NB4 (cell line): ENCODE results near the gene RFTN1.

ENCODE experiments used
- MAX ChIP-seq: IDR thresholded peaks from 2 replicates; pipeline ENCODE4 v1.6.1; 2011; ENCODE audit warnings: low read depth, low read length
- MYC ChIP-seq: IDR thresholded peaks from 2 replicates; pipeline ENCODE4 v1.6.1; 2011; ENCODE audit warnings: low read depth, low read length
- POLR2A ChIP-seq: IDR thresholded peaks from 2 replicates; pipeline ENCODE4 v1.6.1; 2011; ENCODE audit warnings: mild to moderate bottlenecking; ENCODE audit not compliant: insufficient read length; ENCODE audit errors: extremely low read depth
- TF ChIP-seq, protein P1 (sequence below): IDR thresholded peaks from one replicate; pipeline ENCODE4 v1.5.1; 2012; ENCODE audit warnings: low read depth, low read length

DNA sequence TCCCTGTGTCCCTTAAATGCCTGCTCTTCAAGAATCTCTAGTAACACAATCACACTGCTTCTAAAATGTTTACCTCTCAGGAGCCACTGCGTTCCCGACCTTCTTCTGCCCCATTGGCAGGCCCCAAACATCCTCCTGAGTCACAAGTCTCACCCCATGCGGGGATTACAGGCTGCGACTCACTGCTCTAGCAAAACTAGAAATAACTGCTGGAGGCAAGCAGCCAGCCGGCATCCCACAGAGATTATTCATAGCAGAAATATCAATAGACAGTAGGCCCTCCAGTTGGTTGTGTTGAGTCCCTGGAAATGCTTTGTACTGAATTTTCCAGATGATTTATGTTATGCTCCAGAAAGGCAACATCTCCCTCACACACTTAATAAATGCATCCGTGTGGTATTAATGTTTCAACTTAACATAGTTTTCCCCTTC lies 64.8 kb downstream of the RFTN1 start:
- TF ChIP-seq MAX (no peak), MYC (no peak), POLR2A (no peak)
- TF ChIP-seq, protein P1, sequence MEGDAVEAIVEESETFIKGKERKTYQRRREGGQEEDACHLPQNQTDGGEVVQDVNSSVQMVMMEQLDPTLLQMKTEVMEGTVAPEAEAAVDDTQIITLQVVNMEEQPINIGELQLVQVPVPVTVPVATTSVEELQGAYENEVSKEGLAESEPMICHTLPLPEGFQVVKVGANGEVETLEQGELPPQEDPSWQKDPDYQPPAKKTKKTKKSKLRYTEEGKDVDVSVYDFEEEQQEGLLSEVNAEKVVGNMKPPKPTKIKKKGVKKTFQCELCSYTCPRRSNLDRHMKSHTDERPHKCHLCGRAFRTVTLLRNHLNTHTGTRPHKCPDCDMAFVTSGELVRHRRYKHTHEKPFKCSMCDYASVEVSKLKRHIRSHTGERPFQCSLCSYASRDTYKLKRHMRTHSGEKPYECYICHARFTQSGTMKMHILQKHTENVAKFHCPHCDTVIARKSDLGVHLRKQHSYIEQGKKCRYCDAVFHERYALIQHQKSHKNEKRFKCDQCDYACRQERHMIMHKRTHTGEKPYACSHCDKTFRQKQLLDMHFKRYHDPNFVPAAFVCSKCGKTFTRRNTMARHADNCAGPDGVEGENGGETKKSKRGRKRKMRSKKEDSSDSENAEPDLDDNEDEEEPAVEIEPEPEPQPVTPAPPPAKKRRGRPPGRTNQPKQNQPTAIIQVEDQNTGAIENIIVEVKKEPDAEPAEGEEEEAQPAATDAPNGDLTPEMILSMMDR = no peak
